Erythroblast (primary cell): ENCODE results near the gene HNMT.

Experiments
- GATA1 ChIP-seq: IDR thresholded peaks from 2 replicates; pipeline ENCODE4 v1.6.1; 2011; ENCODE audit warnings: low read depth, mild to moderate bottlenecking, control low read depth, low read length, moderate library complexity
- POLR2A ChIP-seq: IDR thresholded peaks from 2 replicates; pipeline ENCODE4 v1.6.1; 2011; ENCODE audit warnings: mild to moderate bottlenecking, low read length

GRCh38 chr2:137937246-137937645 is 27.0 kb upstream of the HNMT start:
- no peak for TF ChIP-seq POLR2A
- TF ChIP-seq GATA1, result no peak
